H1 (cell line): Measurements from ENCODE around the gene PHACTR2. TPM values are rescaled to one million over a fixed set of nuclear protein-coding genes. Genes with fewer than 3 reads are reported as not detected.

Experiments used
- CTCF ChIA-PET: fragments of 300-600 bp; sonication (Branson Sonifier 250); formaldehyde crosslinking; loops from one replicate; lab custom pipeline; 2021; ENCODE audit not compliant: partially characterized antibody; lab: Charles Lee
- POLR2A ChIA-PET: fragments of 300-600 bp; sonication (Branson Sonifier 250); formaldehyde crosslinking; loops from one replicate; lab custom pipeline; 2021; ENCODE audit warnings: inconsistent platforms; ENCODE audit not compliant: partially characterized antibody; lab: Charles Lee
- DNase-seq, 2 experiments: peaks; one replicate each; pipeline versions ENCODE4 v3.0.0 to v3.0.0-alpha.2; 2010 to 2022; ENCODE audit warnings: low spot score in 2 of 2, low read depth in 1 of 2, mixed read lengths in 1 of 2
- FAIRE-seq: peaks from 2 replicates; lab custom pipeline; 2011; peaks lifted over from hg19 to GRCh38; lab: Jason Lieb, UNC
- H2AFZ ChIP-seq: 2 replicates; pipeline ENCODE4 v1.8.1; 2012; ENCODE audit warnings: low read length, inconsistent platforms
- H2AK5ac ChIP-seq: 2 replicates; pipeline ENCODE4 v1.6.1; 2013; ENCODE audit warnings: low read depth, low read length
- H2BK120ac ChIP-seq: replicated peaks from 2 replicates; pipeline ENCODE3; 2013; ENCODE audit warnings: low read depth, low read length, inconsistent platforms
- H2BK12ac ChIP-seq: 2 replicates; pipeline ENCODE4 v1.6.1; 2013; ENCODE audit warnings: low read depth, low read length
- H2BK15ac ChIP-seq: 2 replicates; pipeline ENCODE4 v1.6.1; 2013; ENCODE audit warnings: low read length
- H2BK20ac ChIP-seq: 2 replicates; pipeline ENCODE4 v1.6.1; 2013; ENCODE audit warnings: low read length
- H2BK5ac ChIP-seq: 2 replicates; pipeline ENCODE4 v1.6.1; 2013; ENCODE audit warnings: low read depth, low read length
- H3K14ac ChIP-seq: 2 replicates; pipeline ENCODE4 v1.6.1; 2013; ENCODE audit warnings: inconsistent platforms; ENCODE audit not compliant: insufficient read length
- H3K18ac ChIP-seq: 2 replicates; pipeline ENCODE4 v1.6.1; 2013; ENCODE audit warnings: low read length; ENCODE audit errors: extremely low read depth
- H3K23ac ChIP-seq: 2 replicates; pipeline ENCODE4 v1.6.1; 2013; ENCODE audit warnings: inconsistent platforms; ENCODE audit not compliant: insufficient read length
- H3K23me2 ChIP-seq: 2 replicates; pipeline ENCODE4 v1.6.1; 2013; ENCODE audit warnings: low read depth, low read length
- H3K27ac ChIP-seq: 2 replicates; pipeline ENCODE4 v1.6.1; 2011; ENCODE audit warnings: low read depth, low read length, inconsistent platforms
- H3K27me3 ChIP-seq, 4 experiments: replicated peaks in 1 of 4; 1 replicate in 1 of 4; 2 replicates in 3 of 4; pipeline versions ENCODE4 v1.6.1 to v1.8.1; 2011 to 2013; ENCODE audit warnings: low read length in 3 of 4, mild to moderate bottlenecking in 3 of 4, inconsistent platforms in 2 of 4, mixed read lengths in 2 of 4, moderate library complexity in 1 of 4; ENCODE audit not compliant: control insufficient read depth in 3 of 4, insufficient read depth in 3 of 4; ENCODE audit errors: extremely low read depth in 1 of 4
- H3K36me3 ChIP-seq, 4 experiments: 2 replicates each; pipeline versions ENCODE4 v1.6.1 to v1.8.1; 2011 to 2013; ENCODE audit warnings: mild to moderate bottlenecking in 4 of 4, low read length in 3 of 4, moderate library complexity in 2 of 4, control low read depth in 1 of 4, inconsistent platforms in 1 of 4; ENCODE audit not compliant: insufficient read depth in 4 of 4, control insufficient read depth in 2 of 4
- H3K4ac ChIP-seq: replicated peaks from 2 replicates; pipeline ENCODE3; 2013; ENCODE audit warnings: low read length, low read depth, mixed read lengths, inconsistent platforms; ENCODE audit not compliant: insufficient read length
- H3K4me1 ChIP-seq, 4 experiments: replicated peaks in 1 of 4; 1 replicate in 1 of 4; 2 replicates in 3 of 4; pipeline versions ENCODE4 v1.6.1 to v1.8.1; 2011 to 2013; ENCODE audit warnings: low read length in 3 of 4, inconsistent platforms in 2 of 4, mixed read lengths in 1 of 4; ENCODE audit not compliant: insufficient read depth in 4 of 4, control insufficient read depth in 3 of 4
- H3K4me2 ChIP-seq, 2 experiments: 2 replicates each; pipeline versions ENCODE4 v1.6.1 to v1.8.1; 2011 to 2013; ENCODE audit warnings: low read depth in 2 of 2, low read length in 2 of 2, control low read depth in 1 of 2, inconsistent platforms in 1 of 2, mild to moderate bottlenecking in 1 of 2; ENCODE audit not compliant: insufficient read depth in 1 of 2
- H3K4me3 ChIP-seq, 4 experiments: fragments of 200-600, 300-600 bp in 1 of 4; sonication (generic), shearing (Covaris generic), sonication (Bioruptor Twin) in 1 of 4; 2 replicates each; pipeline versions ENCODE4 v1.5.1 to v1.8.1; 2011 to 2016; ENCODE audit warnings: low read length in 4 of 4, low read depth in 3 of 4, control low read depth in 2 of 4, inconsistent platforms in 2 of 4, mild to moderate bottlenecking in 2 of 4, mixed read lengths in 1 of 4, moderate library complexity in 1 of 4; ENCODE audit not compliant: insufficient read depth in 2 of 4; ENCODE audit errors: extremely low read depth in 1 of 4
- H3K56ac ChIP-seq: replicated peaks from 2 replicates; pipeline ENCODE3; 2013; ENCODE audit warnings: low read depth, mild to moderate bottlenecking, mixed read lengths, low read length, inconsistent platforms; ENCODE audit not compliant: insufficient read length
- H3K79me1 ChIP-seq: 2 replicates; pipeline ENCODE4 v1.6.1; 2013; ENCODE audit warnings: low read depth, low read length, control low read depth
- H3K79me2 ChIP-seq, 2 experiments: 2 replicates each; pipeline versions ENCODE4 v1.6.1 to v1.8.1; 2012 to 2013; ENCODE audit warnings: low read length in 2 of 2, mild to moderate bottlenecking in 2 of 2, inconsistent platforms in 1 of 2; ENCODE audit not compliant: insufficient read depth in 2 of 2, control insufficient read depth in 1 of 2
- H3K9ac ChIP-seq, 4 experiments: replicated peaks in 1 of 4; 1 replicate in 1 of 4; 2 replicates in 3 of 4; pipeline versions ENCODE4 v1.6.1 to v1.8.1; 2011 to 2013; ENCODE audit warnings: low read depth in 3 of 4, low read length in 3 of 4, control low read depth in 2 of 4, mild to moderate bottlenecking in 2 of 4, moderate library complexity in 2 of 4, inconsistent platforms in 1 of 4; ENCODE audit errors: extremely low read depth in 1 of 4
- H3K9me3 ChIP-seq, 2 experiments: 2 replicates each; pipeline versions ENCODE4 v1.6.1 to v1.8.1; 2012 to 2013; ENCODE audit warnings: mild to moderate bottlenecking in 2 of 2, moderate library complexity in 2 of 2, control low read depth in 1 of 2, inconsistent platforms in 1 of 2, low read depth in 1 of 2, low read length in 1 of 2, mixed read lengths in 1 of 2; ENCODE audit not compliant: insufficient read depth in 2 of 2
- H4K20me1 ChIP-seq, 2 experiments: replicated peaks in 1 of 2; 2 replicates each; pipeline versions ENCODE3 to v1.8.1; 2011 to 2013; ENCODE audit warnings: inconsistent platforms in 2 of 2, low read length in 2 of 2, mild to moderate bottlenecking in 1 of 2; ENCODE audit not compliant: insufficient read depth in 2 of 2, control insufficient read depth in 1 of 2
- H4K5ac ChIP-seq: 2 replicates; pipeline ENCODE4 v1.6.1; 2013; ENCODE audit warnings: low read length, low read depth, mixed read lengths, inconsistent platforms; ENCODE audit not compliant: insufficient read length
- H4K8ac ChIP-seq: 2 replicates; pipeline ENCODE4 v1.8.0; 2013; ENCODE audit warnings: mild to moderate bottlenecking, moderate library complexity, low read length, inconsistent platforms; ENCODE audit not compliant: insufficient read depth; ENCODE audit errors: extremely low read depth
- H4K91ac ChIP-seq: replicated peaks from 2 replicates; pipeline ENCODE3; 2013; ENCODE audit warnings: low read length, mixed read lengths, inconsistent platforms; ENCODE audit not compliant: insufficient read length
- ASH2L ChIP-seq: fragments of 200-600, 300-600 bp; sonication (generic); IDR thresholded peaks from one replicate; pipeline ENCODE4 v1.7.1; 2017; ENCODE audit warnings: low read length
- GTF2F1 ChIP-seq: IDR thresholded peaks from 2 replicates; pipeline ENCODE4 v1.6.1; 2012; ENCODE audit warnings: low read depth, low read length, improper control_type of control experiment, borderline replicate concordance
- KDM5A ChIP-seq: fragments of 200-600 bp; IDR thresholded peaks from 2 replicates; pipeline ENCODE4 v1.7.1; 2012; ENCODE audit warnings: mild to moderate bottlenecking, low read length, inconsistent platforms, mixed read lengths
- RBBP5 ChIP-seq: IDR thresholded peaks from 2 replicates; pipeline ENCODE4 v1.7.1; 2012; ENCODE audit warnings: low read depth, mild to moderate bottlenecking, inconsistent platforms, low read length, moderate library complexity, borderline replicate concordance
- WGBS, 2 experiments: shearing (Covaris generic) in 1 of 2; methylation state at CpG; one replicate each; pipeline versions ENCODE4 v1.1.6 to v1.1.7; 2013 to 2015; ENCODE audit warnings: low lambda C conversion rate in 2 of 2, mixed read lengths in 2 of 2, inconsistent platforms in 1 of 2, low coverage in 1 of 2, missing lambda C conversion rate in 1 of 2; ENCODE audit not compliant: insufficient replicate concordance in 2 of 2, insufficient coverage in 1 of 2, insufficient read length in 1 of 2; ENCODE audit errors: extremely low coverage in 1 of 2, missing lambda C conversion rate in 1 of 2; 5-methylcytosine and 5-hydroxymethylcytosine counted together
- polyA plus RNA-seq, 7 experiments: library from polyadenylated mRNA; depleted of rRNA in 3 of 7; stranded (reverse) in 5 of 7; unstranded in 2 of 7; fragments of >200 nt in 5 of 7; fragments of 200-250 nt in 2 of 7; gene quantifications; 1 replicate in 5 of 7; 2 replicates in 1 of 7; 4 replicates in 1 of 7; pipeline versions ENCODE4 v1.2.1 to v1.2.3, GENCODE V29; 2011 to 2013; ENCODE audit warnings: missing spikeins in 2 of 7, mixed read lengths in 2 of 7
- total RNA-seq: library from RNA; stranded (reverse); fragmentation: NEBNext Ultra II Directional; extraction: Animal tissue kit (Norgen Biotek cat#: 25700); gene quantifications from 2 replicates; pipeline ENCODE4 v1.2.1, GENCODE V29; 2021

PHACTR2 gene
- total and polyA plus RNA-seq, 2 of the 8 experiments (the other 6 are each of a cell fraction or from before 2014, with no cell fraction given) = 16.9 to 131 TPM

DNA sequence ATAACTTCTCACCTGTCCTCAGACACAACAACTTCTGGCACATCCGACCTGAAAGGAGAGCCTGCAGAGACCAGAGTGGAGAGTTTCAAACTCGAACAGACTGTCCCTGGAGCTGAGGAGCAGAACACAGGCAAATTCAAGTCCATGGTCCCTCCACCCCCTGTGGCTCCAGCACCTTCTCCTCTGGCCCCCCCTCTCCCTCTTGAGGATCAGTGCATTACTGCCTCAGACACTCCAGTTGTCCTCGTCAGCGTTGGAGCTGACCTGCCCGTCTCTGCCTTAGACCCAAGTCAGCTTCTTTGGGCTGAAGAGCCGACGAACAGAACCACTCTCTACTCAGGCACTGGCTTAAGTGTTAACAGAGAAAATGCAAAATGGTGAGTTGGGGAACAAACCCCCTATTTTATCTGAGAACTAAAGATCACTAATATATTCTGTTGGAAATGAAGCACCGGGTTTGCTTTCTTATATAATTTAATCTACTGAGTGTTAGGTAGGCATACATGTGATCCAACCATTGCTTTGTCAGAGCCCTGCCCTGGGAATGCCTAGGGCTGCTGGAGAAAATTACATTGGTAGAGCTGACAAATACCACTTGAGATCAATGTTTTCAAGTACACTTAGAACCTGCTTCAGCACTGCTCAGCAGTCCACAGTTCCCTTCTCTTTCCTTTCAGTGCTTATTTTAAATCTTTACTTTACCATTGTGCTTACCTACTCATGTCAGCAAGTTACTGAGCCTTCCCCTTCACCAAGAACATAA is 87.8 kb downstream of the PHACTR2 start:
- DNase-seq (no peak), FAIRE-seq (no peak)
- Histone ChIP-seq H3K56ac (no peak overlapping the region), H3K4me1 (no peaks in the 10 kb centered on the region), H3K23me2 (no peaks in the 10 kb centered on the region), H2BK5ac (peak overlapping the region; percentile 38; the same call in 1 of the 2 replicates), H3K18ac (no peak overlapping the region), H3K4me3 (no peak overlapping the region), H2BK20ac (no peak overlapping the region), H3K23ac (no peak overlapping the region), H2AFZ (no peak overlapping the region), H3K36me3 (peaks cover 0 to 46% (median 20%) of the 10 kb centered on the region in 4 experiments; a peak in 5 of 8 replicates), H4K20me1 (no peaks in the 10 kb centered on the region), H3K79me1 (no peaks in the 10 kb centered on the region; the same call in 1 of the 2 replicates), H3K9me3 (no peaks in the 10 kb centered on the region), H2BK12ac (no peak overlapping the region), H4K8ac (no peak overlapping the region), H3K14ac (no peak overlapping the region), H3K79me2 (no peaks in the 10 kb centered on the region), H3K27me3 (no peaks in the 10 kb centered on the region), H3K4ac (no peak overlapping the region), H2BK120ac (no peak overlapping the region), H4K5ac (no peak overlapping the region), H2BK15ac (no peak overlapping the region), H3K4me2 (no peak overlapping the region), H4K91ac (no peak overlapping the region), H3K27ac (no peak overlapping the region), H3K9ac (no peak overlapping the region), H2AK5ac (no peak overlapping the region)
- TF ChIP-seq GTF2F1 (no peak), ASH2L (no peak), RBBP5 (no peak), KDM5A (no peak)
- CTCF ChIA-PET = interaction anchor here (0.7 to 2.2 kb wide), 6 partner anchors 11 to 190 kb away, joined by 3 to 5 read pairs (median 4); no protein-coding TSS in a partner anchor
- WGBS, 2 experiments = 87% methylated on average over 8 of the region's 8 CpGs; no CpG with 5 or more reads in 1 of the 2 experiments
- POLR2A ChIA-PET = interaction anchor here (0.6 to 1.5 kb wide), 2 partner anchors 8 to 58 kb away, joined by 3 read pairs; no protein-coding TSS in a partner anchor
